K562 (cell line): Measurements from ENCODE around the gene TXNRD2.

ENCODE experiments used
- CTCFL ChIP-seq: IDR thresholded peaks from 2 replicates; pipeline ENCODE4 v1.6.1; 2011; ENCODE audit warnings: borderline replicate concordance, low read depth, mild to moderate bottlenecking, moderate library complexity, low read length; ENCODE audit not compliant: insufficient read depth, poor library complexity, severe bottlenecking
- FOXP1 ChIP-seq: sonication (generic); formaldehyde crosslinking; IDR thresholded peaks from 2 replicates; pipeline ENCODE4 v1.8.0; 2022; ENCODE audit warnings: mild to moderate bottlenecking, missing genetic modification reagents
- PHF8 ChIP-seq: fragments of 200-600 bp; sonication (generic); IDR thresholded peaks from 2 replicates; pipeline ENCODE4 v1.6.1; 2012; ENCODE audit warnings: mixed run types, mild to moderate bottlenecking, inconsistent platforms, low read length, moderate library complexity, borderline replicate concordance
- SRSF1 ChIP-seq: fragments of 200-400 bp; formaldehyde crosslinking; IDR thresholded peaks from 2 replicates; pipeline ENCODE4 v1.6.1; 2017; ENCODE audit warnings: mild to moderate bottlenecking, low read depth, low read length, moderate library complexity

- no peak for TF ChIP-seq FOXP1 (CRISPR knock-in tag)
- TF ChIP-seq CTCFL, result no peak
- no peak for TF ChIP-seq SRSF1
- no peak for TF ChIP-seq PHF8
Measured at GRCh38 chr22:19912271-19912999, 29.2 kb downstream of the TXNRD2 start.
